H1 (cell line): ENCODE results near the gene TMEM170A. TPM values are rescaled to one million over a fixed set of nuclear protein-coding genes. Genes with fewer than 3 reads are reported as not detected.

Experiments used
- CTCF ChIA-PET: fragments of 300-600 bp; sonication (Branson Sonifier 250); formaldehyde crosslinking; loops from one replicate; lab custom pipeline; 2021; ENCODE audit not compliant: partially characterized antibody; lab: Charles Lee
- POLR2A ChIA-PET: fragments of 300-600 bp; sonication (Branson Sonifier 250); formaldehyde crosslinking; loops from one replicate; lab custom pipeline; 2021; ENCODE audit warnings: inconsistent platforms; ENCODE audit not compliant: partially characterized antibody; lab: Charles Lee
- DNase-seq, 2 experiments: peaks; one replicate each; pipeline versions ENCODE4 v3.0.0 to v3.0.0-alpha.2; 2010 to 2022; ENCODE audit warnings: low spot score in 2 of 2, low read depth in 1 of 2, mixed read lengths in 1 of 2
- FAIRE-seq: peaks from 2 replicates; lab custom pipeline; 2011; peaks lifted over from hg19 to GRCh38; lab: Jason Lieb, UNC
- H2AFZ ChIP-seq: 2 replicates; pipeline ENCODE4 v1.8.1; 2012; ENCODE audit warnings: low read length, inconsistent platforms
- H2AK5ac ChIP-seq: 2 replicates; pipeline ENCODE4 v1.6.1; 2013; ENCODE audit warnings: low read depth, low read length
- H2BK120ac ChIP-seq: replicated peaks from 2 replicates; pipeline ENCODE3; 2013; ENCODE audit warnings: low read depth, low read length, inconsistent platforms
- H2BK12ac ChIP-seq: 2 replicates; pipeline ENCODE4 v1.6.1; 2013; ENCODE audit warnings: low read depth, low read length
- H2BK15ac ChIP-seq: 2 replicates; pipeline ENCODE4 v1.6.1; 2013; ENCODE audit warnings: low read length
- H2BK20ac ChIP-seq: 2 replicates; pipeline ENCODE4 v1.6.1; 2013; ENCODE audit warnings: low read length
- H2BK5ac ChIP-seq: 2 replicates; pipeline ENCODE4 v1.6.1; 2013; ENCODE audit warnings: low read depth, low read length
- H3K14ac ChIP-seq: 2 replicates; pipeline ENCODE4 v1.6.1; 2013; ENCODE audit warnings: inconsistent platforms; ENCODE audit not compliant: insufficient read length
- H3K18ac ChIP-seq: 2 replicates; pipeline ENCODE4 v1.6.1; 2013; ENCODE audit warnings: low read length; ENCODE audit errors: extremely low read depth
- H3K23ac ChIP-seq: 2 replicates; pipeline ENCODE4 v1.6.1; 2013; ENCODE audit warnings: inconsistent platforms; ENCODE audit not compliant: insufficient read length
- H3K23me2 ChIP-seq: 2 replicates; pipeline ENCODE4 v1.6.1; 2013; ENCODE audit warnings: low read depth, low read length
- H3K27ac ChIP-seq: 2 replicates; pipeline ENCODE4 v1.6.1; 2011; ENCODE audit warnings: low read depth, low read length, inconsistent platforms
- H3K27me3 ChIP-seq, 4 experiments: replicated peaks in 1 of 4; 1 replicate in 1 of 4; 2 replicates in 3 of 4; pipeline versions ENCODE4 v1.6.1 to v1.8.1; 2011 to 2013; ENCODE audit warnings: low read length in 3 of 4, mild to moderate bottlenecking in 3 of 4, inconsistent platforms in 2 of 4, mixed read lengths in 2 of 4, moderate library complexity in 1 of 4; ENCODE audit not compliant: control insufficient read depth in 3 of 4, insufficient read depth in 3 of 4; ENCODE audit errors: extremely low read depth in 1 of 4
- H3K36me3 ChIP-seq, 4 experiments: 2 replicates each; pipeline versions ENCODE4 v1.6.1 to v1.8.1; 2011 to 2013; ENCODE audit warnings: mild to moderate bottlenecking in 4 of 4, low read length in 3 of 4, moderate library complexity in 2 of 4, control low read depth in 1 of 4, inconsistent platforms in 1 of 4; ENCODE audit not compliant: insufficient read depth in 4 of 4, control insufficient read depth in 2 of 4
- H3K4ac ChIP-seq: replicated peaks from 2 replicates; pipeline ENCODE3; 2013; ENCODE audit warnings: low read length, low read depth, mixed read lengths, inconsistent platforms; ENCODE audit not compliant: insufficient read length
- H3K4me1 ChIP-seq, 4 experiments: replicated peaks in 1 of 4; 1 replicate in 1 of 4; 2 replicates in 3 of 4; pipeline versions ENCODE4 v1.6.1 to v1.8.1; 2011 to 2013; ENCODE audit warnings: low read length in 3 of 4, inconsistent platforms in 2 of 4, mixed read lengths in 1 of 4; ENCODE audit not compliant: insufficient read depth in 4 of 4, control insufficient read depth in 3 of 4
- H3K4me2 ChIP-seq, 2 experiments: 2 replicates each; pipeline versions ENCODE4 v1.6.1 to v1.8.1; 2011 to 2013; ENCODE audit warnings: low read depth in 2 of 2, low read length in 2 of 2, control low read depth in 1 of 2, inconsistent platforms in 1 of 2, mild to moderate bottlenecking in 1 of 2; ENCODE audit not compliant: insufficient read depth in 1 of 2
- H3K4me3 ChIP-seq, 4 experiments: fragments of 200-600, 300-600 bp in 1 of 4; sonication (generic), shearing (Covaris generic), sonication (Bioruptor Twin) in 1 of 4; 2 replicates each; pipeline versions ENCODE4 v1.5.1 to v1.8.1; 2011 to 2016; ENCODE audit warnings: low read length in 4 of 4, low read depth in 3 of 4, control low read depth in 2 of 4, inconsistent platforms in 2 of 4, mild to moderate bottlenecking in 2 of 4, mixed read lengths in 1 of 4, moderate library complexity in 1 of 4; ENCODE audit not compliant: insufficient read depth in 2 of 4; ENCODE audit errors: extremely low read depth in 1 of 4
- H3K56ac ChIP-seq: replicated peaks from 2 replicates; pipeline ENCODE3; 2013; ENCODE audit warnings: low read depth, mild to moderate bottlenecking, mixed read lengths, low read length, inconsistent platforms; ENCODE audit not compliant: insufficient read length
- H3K79me1 ChIP-seq: 2 replicates; pipeline ENCODE4 v1.6.1; 2013; ENCODE audit warnings: low read depth, low read length, control low read depth
- H3K79me2 ChIP-seq, 2 experiments: 2 replicates each; pipeline versions ENCODE4 v1.6.1 to v1.8.1; 2012 to 2013; ENCODE audit warnings: low read length in 2 of 2, mild to moderate bottlenecking in 2 of 2, inconsistent platforms in 1 of 2; ENCODE audit not compliant: insufficient read depth in 2 of 2, control insufficient read depth in 1 of 2
- H3K9ac ChIP-seq, 4 experiments: replicated peaks in 1 of 4; 1 replicate in 1 of 4; 2 replicates in 3 of 4; pipeline versions ENCODE4 v1.6.1 to v1.8.1; 2011 to 2013; ENCODE audit warnings: low read depth in 3 of 4, low read length in 3 of 4, control low read depth in 2 of 4, mild to moderate bottlenecking in 2 of 4, moderate library complexity in 2 of 4, inconsistent platforms in 1 of 4; ENCODE audit errors: extremely low read depth in 1 of 4
- H3K9me3 ChIP-seq, 2 experiments: 2 replicates each; pipeline versions ENCODE4 v1.6.1 to v1.8.1; 2012 to 2013; ENCODE audit warnings: mild to moderate bottlenecking in 2 of 2, moderate library complexity in 2 of 2, control low read depth in 1 of 2, inconsistent platforms in 1 of 2, low read depth in 1 of 2, low read length in 1 of 2, mixed read lengths in 1 of 2; ENCODE audit not compliant: insufficient read depth in 2 of 2
- H4K20me1 ChIP-seq, 2 experiments: replicated peaks in 1 of 2; 2 replicates each; pipeline versions ENCODE3 to v1.8.1; 2011 to 2013; ENCODE audit warnings: inconsistent platforms in 2 of 2, low read length in 2 of 2, mild to moderate bottlenecking in 1 of 2; ENCODE audit not compliant: insufficient read depth in 2 of 2, control insufficient read depth in 1 of 2
- H4K5ac ChIP-seq: 2 replicates; pipeline ENCODE4 v1.6.1; 2013; ENCODE audit warnings: low read length, low read depth, mixed read lengths, inconsistent platforms; ENCODE audit not compliant: insufficient read length
- H4K8ac ChIP-seq: 2 replicates; pipeline ENCODE4 v1.8.0; 2013; ENCODE audit warnings: mild to moderate bottlenecking, moderate library complexity, low read length, inconsistent platforms; ENCODE audit not compliant: insufficient read depth; ENCODE audit errors: extremely low read depth
- H4K91ac ChIP-seq: replicated peaks from 2 replicates; pipeline ENCODE3; 2013; ENCODE audit warnings: low read length, mixed read lengths, inconsistent platforms; ENCODE audit not compliant: insufficient read length
- KDM4A ChIP-seq: IDR thresholded peaks from one replicate; pipeline ENCODE4 v1.7.1; 2012; ENCODE audit warnings: low read depth, mild to moderate bottlenecking, moderate library complexity, low read length, inconsistent platforms; ENCODE audit not compliant: severe bottlenecking
- TAF7 ChIP-seq: optimal IDR thresholded peaks from 2 replicates; pipeline ENCODE3; 2011; ENCODE audit warnings: low read depth, mild to moderate bottlenecking, inconsistent platforms, low read length, moderate library complexity, borderline replicate concordance
- WGBS, 2 experiments: shearing (Covaris generic) in 1 of 2; methylation state at CpG; one replicate each; pipeline versions ENCODE4 v1.1.6 to v1.1.7; 2013 to 2015; ENCODE audit warnings: low lambda C conversion rate in 2 of 2, mixed read lengths in 2 of 2, inconsistent platforms in 1 of 2, low coverage in 1 of 2, missing lambda C conversion rate in 1 of 2; ENCODE audit not compliant: insufficient replicate concordance in 2 of 2, insufficient coverage in 1 of 2, insufficient read length in 1 of 2; ENCODE audit errors: extremely low coverage in 1 of 2, missing lambda C conversion rate in 1 of 2; 5-methylcytosine and 5-hydroxymethylcytosine counted together
- polyA plus RNA-seq, 7 experiments: library from polyadenylated mRNA; depleted of rRNA in 3 of 7; stranded (reverse) in 5 of 7; unstranded in 2 of 7; fragments of >200 nt in 5 of 7; fragments of 200-250 nt in 2 of 7; gene quantifications; 1 replicate in 5 of 7; 2 replicates in 1 of 7; 4 replicates in 1 of 7; pipeline versions ENCODE4 v1.2.1 to v1.2.3, GENCODE V29; 2011 to 2013; ENCODE audit warnings: missing spikeins in 2 of 7, mixed read lengths in 2 of 7
- total RNA-seq: library from RNA; stranded (reverse); fragmentation: NEBNext Ultra II Directional; extraction: Animal tissue kit (Norgen Biotek cat#: 25700); gene quantifications from 2 replicates; pipeline ENCODE4 v1.2.1, GENCODE V29; 2021

TMEM170A gene
- total and polyA plus RNA-seq, 2 of the 8 experiments (the other 6 are each of a cell fraction or from before 2014, with no cell fraction given): 22.9 to 56.6 TPM

- Histone ChIP-seq H2BK15ac (no peak overlapping the region), H3K14ac (no peak overlapping the region), H2BK120ac (no peak overlapping the region), H4K8ac (no peak overlapping the region), H3K4ac (no peak overlapping the region), H2BK20ac (no peak overlapping the region), H3K23me2 (no peaks in the 10 kb centered on the region), H2BK12ac (no peak overlapping the region), H2AK5ac (no peak overlapping the region), H3K9ac (no peak overlapping the region), H2AFZ (no peak overlapping the region), H4K91ac (no peak overlapping the region), H3K4me2 (no peak overlapping the region), H3K36me3 (peaks cover 4 to 12% (median 10%) of the 10 kb centered on the region in 4 experiments; a peak in 6 of 8 replicates), H3K79me2 (peaks cover 0 to 4% of the 10 kb centered on the region in 2 experiments; a peak in 1 of 4 replicates), H3K18ac (no peak overlapping the region), H3K27me3 (no peaks in the 10 kb centered on the region), H3K79me1 (no peaks in the 10 kb centered on the region; the same call in none of the 2 replicates), H3K4me1 (no peaks in the 10 kb centered on the region), H3K23ac (no peak overlapping the region), H3K56ac (no peak overlapping the region), H4K5ac (no peak overlapping the region), H2BK5ac (no peak overlapping the region), H4K20me1 (peaks cover 0 to 3% of the 10 kb centered on the region in 2 experiments), H3K9me3 (no peaks in the 10 kb centered on the region)
- ChIA-PET POLR2A (interaction anchor here (0.9 kb wide), 1 partner anchor 8 kb away, joined by 3 read pairs; no protein-coding TSS in a partner anchor), CTCF (interaction anchor here (0.6 to 1.8 kb wide), 6 partner anchors 13 to 1200 kb away, joined by 3 to 6 read pairs (median 3); partner anchors contain the start of gene ZNRF1)
- WGBS, 2 experiments: 82% methylated on average over 1 of the region's 1 CpG; no CpG with 5 or more reads in 1 of the 2 experiments
- FAIRE-seq: no peak
- no peak for TF ChIP-seq KDM4A
- TF ChIP-seq TAF7: no peak
- TF ChIP-seq, all 59 proteins: peak for 0
- no peak overlapping the region for H3K4me3 ChIP-seq
- no peak overlapping the region for H3K27ac ChIP-seq
- DNase-seq: no peak
Measured at GRCh38 chr16:75398333-75398732, 66.2 kb downstream of the TMEM170A start.
